Left renal pelvis (tissue), 4 donors: Measurements from ENCODE around the gene PPP4R3A. TPM values are rescaled to one million over a fixed set of nuclear protein-coding genes. Genes with fewer than 3 reads are reported as not detected.
"Not testable (repeated sequence)": the region's sequence is repeated elsewhere in the genome, so short reads cannot be mapped to it uniquely, and the experiment has no call there.

Experiments
- DNase-seq, 4 donors: peaks; one replicate each; pipeline ENCODE4 v3.0.0-alpha.2; 2013; ENCODE audit warnings: low read depth in 4 of 4, low spot score in 3 of 4
- polyA plus RNA-seq, 4 donors: library from polyadenylated mRNA; unstranded; fragments of 120-200 nt; gene quantifications; one replicate each; pipeline ENCODE4 v1.2.1, GENCODE V29; 2013; ENCODE audit not compliant: insufficient read length in 4 of 4

Gene PPP4R3A
- polyA plus RNA-seq, 4 donors: 77.8 to 124 (median 119) TPM

GRCh38 chr14:91506226-91506625, 3.9 kb downstream of the PPP4R3A start:
- DNase-seq: no peak

DNA sequence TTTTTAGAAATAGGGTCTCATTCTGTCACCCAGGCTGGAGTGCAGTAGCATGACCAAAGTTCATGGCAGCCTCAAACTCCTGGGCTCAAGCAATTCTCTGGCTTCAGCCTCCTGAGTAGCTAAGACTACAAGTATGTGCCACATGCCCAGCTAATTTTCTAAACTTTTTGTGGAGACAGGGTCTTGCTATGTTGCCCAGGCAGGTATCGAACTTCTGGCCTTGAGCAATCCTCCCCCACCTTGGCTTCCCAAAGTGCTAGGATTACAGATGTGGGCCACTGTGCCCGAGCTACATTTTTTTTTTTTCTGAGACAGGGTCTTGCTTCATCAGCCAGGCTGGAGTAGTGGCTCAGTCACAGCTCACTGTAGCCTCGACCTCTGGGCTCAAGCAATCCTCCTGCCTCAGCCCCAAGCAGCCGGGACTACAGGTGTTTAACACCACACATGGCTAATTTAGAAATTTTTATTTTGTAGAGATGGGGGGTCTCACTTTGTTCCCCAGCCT, 7.1 kb downstream of the PPP4R3A start:
- no peak for DNase-seq

DNA sequence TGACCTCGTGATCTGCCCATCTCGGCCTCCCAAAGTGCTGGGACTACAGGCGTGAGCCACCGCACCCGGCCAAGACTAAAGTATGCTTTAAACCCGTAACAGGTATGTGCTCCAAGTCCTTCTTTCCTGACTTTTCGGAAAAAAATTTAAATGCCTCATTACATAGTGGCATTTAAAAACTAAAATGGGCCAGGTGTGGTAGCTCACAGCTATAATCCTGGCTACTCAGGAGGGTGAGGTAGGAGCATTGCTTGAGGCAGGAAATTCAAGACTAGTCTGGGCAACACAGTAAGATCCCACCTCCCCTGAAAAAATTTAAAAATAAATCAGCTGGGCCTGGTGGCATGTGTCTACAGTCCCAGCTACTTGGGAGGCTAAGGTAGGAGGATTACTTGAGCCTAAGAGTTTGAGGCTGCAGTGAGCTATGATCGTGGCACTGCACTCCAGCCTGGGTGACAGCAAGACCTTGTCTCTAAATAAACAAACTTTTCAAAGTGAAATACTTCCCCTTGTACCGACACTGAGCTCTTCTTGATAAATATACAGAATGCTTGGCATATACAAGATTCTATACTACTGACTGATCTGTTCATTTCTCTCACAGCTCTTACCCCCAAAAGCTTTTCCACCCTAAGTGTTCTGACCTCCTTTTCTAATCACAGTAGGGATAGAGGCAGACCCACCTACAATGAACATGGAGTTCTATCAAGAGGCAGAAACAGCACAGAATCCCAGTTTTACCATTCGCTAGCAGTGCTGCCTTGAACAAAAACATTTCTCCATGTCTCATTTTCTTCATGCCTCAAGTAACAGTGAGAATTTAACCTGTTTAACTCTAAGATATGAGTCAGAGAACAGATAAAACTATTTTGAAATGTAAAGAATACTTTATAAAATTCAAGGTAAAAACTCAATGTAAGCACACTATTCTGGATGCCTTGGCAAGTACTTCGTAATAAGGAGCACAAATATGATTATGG, 7.9 kb downstream of the PPP4R3A start:
- DNase-seq: no peak

GRCh38 chr14:91501348-91501747, 8.8 kb downstream of the PPP4R3A start:
- no peak for DNase-seq

DNA sequence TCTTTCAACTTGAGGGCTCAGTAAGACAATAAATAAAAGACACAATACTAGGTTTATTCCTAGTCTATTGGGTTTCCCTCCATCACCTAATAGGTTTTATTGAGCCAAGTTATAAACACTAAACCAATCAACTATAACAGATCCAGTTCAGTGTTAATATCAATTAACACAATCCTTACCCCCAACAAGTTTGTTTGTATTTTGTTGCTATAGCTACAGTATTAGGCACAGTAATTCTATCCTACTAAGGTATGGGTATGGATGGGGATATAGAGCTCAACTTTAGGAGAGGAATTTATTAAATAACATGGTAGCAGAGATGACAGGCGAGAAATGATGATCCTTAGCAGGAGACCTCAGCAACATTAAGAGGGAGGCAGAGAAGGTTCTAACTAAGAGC, 13.3 kb downstream of the PPP4R3A start:
- no peak for DNase-seq

- DNase-seq: not testable (repeated sequence)
These were observed 15.6 kb downstream of the PPP4R3A start for GRCh38 chr14:91494392-91495065.

DNA sequence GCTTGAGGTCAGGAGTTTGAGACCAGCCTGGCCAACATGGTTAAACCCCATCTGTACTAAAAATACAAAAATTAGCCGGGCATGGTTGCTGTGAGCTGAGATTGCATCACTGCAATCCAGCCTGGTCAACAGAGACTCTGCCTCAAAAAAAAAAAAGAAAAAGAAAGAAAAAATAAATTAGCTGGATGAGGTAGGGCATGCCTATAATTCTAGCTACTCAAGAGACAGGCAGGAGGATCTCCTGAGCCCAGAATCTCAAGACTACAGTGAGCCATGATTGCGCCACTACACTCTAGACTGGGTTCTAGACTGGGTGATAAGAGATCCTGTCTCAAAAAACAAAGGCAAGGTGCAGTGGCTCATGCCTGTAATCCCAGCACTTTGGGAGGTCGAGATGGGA, 16.9 kb downstream of the PPP4R3A start:
- DNase-seq: no peak

DNA sequence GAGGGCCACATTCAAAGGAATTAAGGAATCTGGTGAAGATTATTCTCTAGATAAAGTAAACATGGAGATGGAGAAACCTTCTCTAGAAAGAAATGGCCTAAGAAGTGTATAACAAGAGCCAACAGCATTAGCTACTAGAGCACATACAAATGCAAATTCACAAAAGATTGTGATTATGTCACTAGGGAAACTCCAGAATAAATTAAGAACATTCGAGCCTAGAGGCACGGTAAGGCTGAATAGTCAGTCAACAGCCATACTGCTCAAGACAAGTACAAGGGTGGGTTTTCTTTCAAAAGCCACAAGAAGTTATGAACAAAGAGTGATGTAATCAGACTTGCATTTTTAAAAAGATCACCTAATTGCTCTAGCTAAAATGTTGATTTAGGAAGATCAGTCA, 25.4 kb downstream of the PPP4R3A start:
- no peak for DNase-seq

GRCh38 chr14:91484186-91484585, 25.9 kb downstream of the PPP4R3A start:
- no peak for DNase-seq

DNA sequence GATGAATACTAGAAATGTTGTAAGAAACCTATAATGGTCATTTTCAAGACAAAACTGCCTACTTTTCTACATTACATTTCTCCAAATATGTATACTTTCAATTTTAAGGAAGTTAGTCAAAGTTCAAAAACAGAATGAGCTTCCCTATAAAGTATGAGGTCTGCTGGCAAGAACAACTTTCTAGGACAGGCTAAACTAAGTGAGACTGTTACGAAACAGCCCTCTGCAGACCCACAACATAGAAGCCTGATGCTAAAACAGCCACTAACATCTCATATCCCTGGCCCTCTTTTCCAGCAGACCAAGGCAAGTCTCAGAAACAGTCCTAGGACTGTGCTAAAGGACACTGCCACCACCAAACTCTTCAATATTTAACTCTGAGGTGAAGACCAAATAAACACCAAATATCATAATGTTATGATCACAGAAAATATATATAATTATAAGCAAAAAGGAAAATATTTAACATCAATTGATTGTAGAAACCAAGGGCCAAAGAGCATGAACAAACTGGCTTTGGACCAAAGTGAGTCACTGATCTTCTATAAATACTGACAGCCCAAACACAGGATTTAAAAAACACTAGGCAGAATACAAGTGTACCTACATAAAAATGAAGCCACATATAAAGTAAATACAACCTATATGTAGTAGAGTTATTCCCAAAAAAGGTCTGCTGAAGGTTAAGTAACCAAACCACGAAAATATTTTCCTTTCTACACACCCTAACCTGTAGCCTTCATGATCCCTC, 27.7 kb downstream of the PPP4R3A start:
- no peak for DNase-seq

DNA sequence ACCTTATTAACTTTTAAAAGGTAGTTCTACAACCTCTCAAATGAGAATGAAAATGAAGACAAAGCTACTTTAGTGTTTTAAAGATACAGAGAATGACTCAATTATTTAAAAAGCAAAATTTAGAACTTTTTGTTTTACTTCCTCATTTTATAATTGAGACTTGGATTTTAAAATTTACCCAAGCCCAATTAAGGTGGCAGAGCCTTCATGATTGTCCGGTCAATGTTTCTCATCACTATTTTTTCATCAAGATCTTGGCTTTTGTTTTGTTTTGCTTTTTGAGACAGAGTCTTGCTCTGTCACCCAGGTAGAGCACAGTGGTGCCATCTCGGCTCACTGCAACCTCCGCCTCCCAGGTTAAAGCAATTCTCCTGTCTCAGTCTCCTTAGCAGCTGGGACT, 32.7 kb downstream of the PPP4R3A start:
- no peak for DNase-seq

GRCh38 chr14:91473046-91473445, 37.1 kb downstream of the PPP4R3A start:
- no peak for DNase-seq

DNA sequence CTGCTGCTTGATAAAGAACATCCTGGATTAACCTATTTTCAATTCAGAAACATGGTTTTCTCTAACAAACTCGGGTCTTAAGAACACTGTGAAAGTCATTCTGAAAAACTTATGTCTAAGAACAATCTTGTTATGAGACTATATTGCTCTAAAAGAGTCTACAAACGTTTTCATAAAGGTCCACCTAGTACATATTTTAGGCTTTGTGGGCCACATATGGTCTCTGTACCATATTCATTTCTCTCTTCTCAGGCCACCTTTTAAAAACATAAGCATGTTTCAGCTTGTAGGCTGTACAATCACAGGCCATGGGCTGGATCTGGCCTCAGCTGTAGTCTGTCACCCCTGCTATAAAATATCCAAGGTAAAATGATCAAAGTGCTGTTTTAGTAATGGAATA, 39.9 kb downstream of the PPP4R3A start:
- DNase-seq: no peak

- peak in 2 of 4 donors; percentile 9 to 14 for DNase-seq
These were observed 43.9 kb downstream of the PPP4R3A start for GRCh38 chr14:91466192-91466591.

GRCh38 chr14:91464615-91465205, 45.4 kb downstream of the PPP4R3A start:
- no peak for DNase-seq

- no peak for DNase-seq
These were observed 51.5 kb downstream of the PPP4R3A start for GRCh38 chr14:91458612-91459011.

GRCh38 chr14:91456283-91456682, 53.8 kb downstream of the PPP4R3A start:
- no peak for DNase-seq

DNA sequence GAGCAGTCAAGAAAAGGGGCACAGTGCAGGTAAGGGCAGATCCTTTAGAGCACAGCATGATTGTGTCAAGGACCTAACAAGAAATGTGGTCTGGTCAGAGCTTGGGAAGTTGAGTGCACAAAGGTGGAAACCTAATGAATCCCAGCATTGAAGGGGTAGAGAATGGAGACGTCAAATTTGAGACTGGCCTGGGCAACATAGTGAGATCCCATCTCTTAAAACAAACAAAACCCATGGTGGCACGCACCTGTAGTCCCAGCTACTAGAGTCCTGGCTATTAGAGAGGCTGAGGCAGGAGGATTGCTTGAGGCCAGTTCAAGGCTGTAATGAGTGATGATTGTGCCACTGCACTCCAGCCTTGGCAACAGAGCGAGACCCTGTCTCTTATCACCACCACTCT, 55.5 kb downstream of the PPP4R3A start:
- no peak for DNase-seq

DNA sequence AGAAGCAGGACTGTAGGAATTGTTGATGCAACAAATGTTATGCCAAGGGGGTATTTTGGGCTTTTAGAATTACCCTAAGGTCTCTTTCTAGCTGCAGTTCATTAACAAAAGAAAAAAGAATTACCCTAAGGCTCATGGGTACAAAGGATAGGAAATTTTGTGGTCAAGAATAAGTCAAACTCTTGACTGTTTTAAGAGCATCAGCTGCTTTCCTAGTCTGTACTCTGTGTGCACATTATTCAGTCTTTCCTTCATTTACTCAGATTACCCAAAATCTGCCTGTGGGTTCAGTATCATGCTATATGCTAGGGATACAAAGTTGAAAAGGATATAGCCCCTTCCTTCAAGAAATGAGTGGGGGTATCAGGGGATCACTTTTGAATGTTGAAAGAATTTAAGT, 56.0 kb downstream of the PPP4R3A start:
- no peak for DNase-seq

- no peak for DNase-seq
These were observed 56.4 kb downstream of the PPP4R3A start for GRCh38 chr14:91453744-91454143.
